Stimulated activated effector memory CD8-positive, alpha-beta T cell treated with anti-CD3 and anti-CD28 coated beads, Interleukin-12 subunit alpha, Interleukin-12 subunit beta, amount 100 ng/mL, for 72 hours (primary cell): ENCODE data around the gene STK35.
"Not testable (repeated sequence)": the region's sequence is repeated elsewhere in the genome, so short reads cannot be mapped to it uniquely, and the experiment has no call there.

Source experiments
- ATAC-seq: fragments of 150-1000 bp; cut with Tn5 transposase; 2 replicates; pipeline ENCODE4 v1.10.0; 2021
- DNase-seq, 2 donors: peaks; one replicate each; pipeline ENCODE4 v3.0.0; 2021 to 2022; ENCODE audit warnings: low spot score in 2 of 2
- H3K27ac Mint-ChIP-seq: one replicate; pipeline ENCODE4 v1.8.0; 2022; ENCODE audit warnings: mild to moderate bottlenecking, mixed read lengths
- H3K36me3 Mint-ChIP-seq: one replicate; pipeline ENCODE4 v1.8.0; 2022; ENCODE audit warnings: mild to moderate bottlenecking, mixed read lengths
- H3K4me1 Mint-ChIP-seq: one replicate; pipeline ENCODE4 v1.8.0; 2022; ENCODE audit warnings: mixed read lengths
- H3K4me3 Mint-ChIP-seq: one replicate; pipeline ENCODE4 v1.8.0; 2022; ENCODE audit warnings: mild to moderate bottlenecking, mixed read lengths
- H3K9me3 Mint-ChIP-seq: one replicate; pipeline ENCODE4 v1.8.0; 2022; ENCODE audit warnings: mixed read lengths

Gene STK35

GRCh38 chr20:2156666-2157624 lies 55.3 kb downstream of the STK35 start:
- H3K36me3 Mint-ChIP-seq, result no peaks in the 10 kb centered on the region
- no peak for ATAC-seq

GRCh38 chr20:2162125-2162822 lies 60.6 kb downstream of the STK35 start:
- no peak for DNase-seq
- H3K4me1 Mint-ChIP-seq, result no peaks in the 10 kb centered on the region
- no peak overlapping the region for H3K4me3 Mint-ChIP-seq
- no peaks in the 10 kb centered on the region for H3K36me3 Mint-ChIP-seq
- no peak for ATAC-seq
- no peak overlapping the region for H3K27ac Mint-ChIP-seq
- no peaks in the 10 kb centered on the region for H3K9me3 Mint-ChIP-seq

More at GRCh38 chr20:2156666-2157624, 55.3 kb downstream of the STK35 start:
- Mint-ChIP-seq H3K9me3 (no peaks in the 10 kb centered on the region), H3K4me3 (no peak overlapping the region), H3K27ac (no peak overlapping the region), H3K4me1 (no peaks in the 10 kb centered on the region)
- no peak for DNase-seq

- Mint-ChIP-seq H3K36me3 (no peaks in the 10 kb centered on the region), H3K9me3 (no peaks in the 10 kb centered on the region), H3K4me1 (no peaks in the 10 kb centered on the region), H3K27ac (no peak overlapping the region), H3K4me3 (no peak overlapping the region)
- ATAC-seq (peak; percentile 28), DNase-seq (no peak)
Measured at GRCh38 chr20:2162823-2163166, 61.2 kb downstream of the STK35 start.

GRCh38 chr20:2163312-2163711 lies 61.7 kb downstream of the STK35 start:
- Mint-ChIP-seq H3K9me3 (no peaks in the 10 kb centered on the region), H3K27ac (no peak overlapping the region), H3K36me3 (no peaks in the 10 kb centered on the region), H3K4me3 (no peak overlapping the region), H3K4me1 (no peaks in the 10 kb centered on the region)
- DNase-seq (no peak), ATAC-seq (no peak)

DNA sequence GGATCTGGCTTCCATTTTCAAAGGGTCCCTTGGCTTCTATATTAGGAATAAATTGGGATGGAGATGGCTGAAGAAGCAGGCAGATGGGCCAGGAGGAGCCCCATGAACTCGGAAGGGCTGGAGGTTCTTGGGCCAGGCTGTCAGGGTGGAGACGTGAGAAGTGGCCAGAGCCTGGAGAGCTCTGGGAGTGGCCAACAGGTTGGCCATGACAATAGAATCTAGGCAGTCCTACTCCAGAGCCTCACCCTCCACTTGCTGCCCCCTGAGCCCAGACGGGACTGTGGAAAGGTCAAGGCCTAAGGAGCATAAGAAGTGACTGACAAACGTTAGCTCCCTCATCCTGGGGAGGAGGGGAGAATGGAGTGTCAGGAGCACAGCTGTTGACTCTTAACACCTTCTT lies 62.1 kb downstream of the STK35 start:
- ATAC-seq (no peak), DNase-seq (no peak)
- H3K4me1 Mint-ChIP-seq, result no peaks in the 10 kb centered on the region
- no peaks in the 10 kb centered on the region for H3K36me3 Mint-ChIP-seq
- no peak overlapping the region for H3K4me3 Mint-ChIP-seq
- H3K9me3 Mint-ChIP-seq, result no peaks in the 10 kb centered on the region
- no peak overlapping the region for H3K27ac Mint-ChIP-seq

DNA sequence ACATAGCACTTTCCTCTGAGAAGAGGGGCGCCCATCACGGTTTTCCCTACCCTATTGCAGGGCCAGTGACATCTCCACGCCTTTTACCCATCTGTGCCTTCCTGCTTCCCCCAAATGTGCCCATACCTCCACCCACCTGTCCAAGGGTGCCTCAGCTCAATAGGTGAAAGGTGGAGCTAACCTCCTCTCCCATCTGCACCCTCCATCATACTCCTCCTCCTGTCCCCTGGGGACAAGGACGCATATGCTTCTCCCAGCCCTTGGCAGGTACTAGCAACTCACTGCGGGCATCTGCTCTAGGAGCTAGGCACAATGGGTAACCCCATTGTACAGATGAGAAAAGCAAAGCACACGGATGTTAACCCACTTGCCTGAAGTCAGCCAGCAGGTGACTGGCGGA lies 62.8 kb downstream of the STK35 start:
- no peak overlapping the region for H3K27ac Mint-ChIP-seq
- no peaks in the 10 kb centered on the region for H3K36me3 Mint-ChIP-seq
- DNase-seq, result no peak
- H3K4me3 Mint-ChIP-seq, result no peak overlapping the region
- H3K9me3 Mint-ChIP-seq, result no peaks in the 10 kb centered on the region
- ATAC-seq, result no peak
- H3K4me1 Mint-ChIP-seq, result no peaks in the 10 kb centered on the region

DNA sequence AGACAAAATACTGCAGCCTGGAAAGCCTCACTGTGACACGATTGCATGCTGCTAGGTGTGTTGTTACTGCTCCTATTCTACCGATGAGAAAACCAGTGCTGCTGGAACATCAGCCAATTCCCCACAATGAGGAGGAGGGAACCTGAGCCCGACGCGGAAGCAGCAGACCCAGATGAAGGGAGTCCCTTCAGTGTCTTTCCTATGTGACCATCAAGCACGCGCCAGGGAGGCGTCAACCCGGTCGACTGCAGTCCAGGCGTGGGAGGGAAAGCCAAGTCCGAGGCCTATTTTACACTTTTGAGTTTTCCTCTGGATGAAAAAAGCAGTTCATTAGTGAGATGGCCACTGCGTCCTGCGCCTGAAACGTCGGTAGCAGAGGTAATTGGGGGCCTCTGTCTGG lies 63.3 kb downstream of the STK35 start:
- Mint-ChIP-seq H3K4me3 (no peak overlapping the region), H3K4me1 (no peaks in the 10 kb centered on the region), H3K27ac (no peak overlapping the region), H3K36me3 (no peaks in the 10 kb centered on the region), H3K9me3 (no peaks in the 10 kb centered on the region)
- DNase-seq (no peak), ATAC-seq (no peak)

- ATAC-seq (no peak), DNase-seq (no peak)
- Mint-ChIP-seq H3K9me3 (no peaks in the 10 kb centered on the region), H3K36me3 (no peaks in the 10 kb centered on the region), H3K4me3 (no peak overlapping the region), H3K4me1 (no peaks in the 10 kb centered on the region), H3K27ac (no peak overlapping the region)
Measured at GRCh38 chr20:2165871-2166270, 64.2 kb downstream of the STK35 start.

DNA sequence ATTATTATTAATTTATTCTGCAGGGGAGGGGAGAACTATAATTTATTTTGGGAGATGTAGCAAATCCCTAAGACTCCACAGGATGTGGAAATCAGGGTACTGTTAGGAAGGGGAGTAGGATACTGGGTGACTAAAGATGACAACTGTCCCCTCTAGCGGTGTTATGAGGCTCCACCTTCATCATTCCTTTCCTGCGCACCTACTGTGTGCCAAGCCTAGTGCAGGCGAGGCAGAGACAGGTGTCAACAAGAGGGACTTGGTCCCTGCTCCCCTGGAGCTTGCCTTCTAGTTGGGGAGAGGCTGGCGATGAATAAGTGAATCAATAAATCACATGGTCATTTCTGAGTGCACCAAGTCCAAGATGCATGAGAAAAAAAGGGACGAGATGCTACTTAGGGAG lies 65.5 kb downstream of the STK35 start:
- Mint-ChIP-seq H3K4me1 (no peaks in the 10 kb centered on the region), H3K36me3 (no peaks in the 10 kb centered on the region), H3K27ac (no peak overlapping the region), H3K9me3 (no peaks in the 10 kb centered on the region), H3K4me3 (no peak overlapping the region)
- ATAC-seq, result no peak
- DNase-seq, result no peak

DNA sequence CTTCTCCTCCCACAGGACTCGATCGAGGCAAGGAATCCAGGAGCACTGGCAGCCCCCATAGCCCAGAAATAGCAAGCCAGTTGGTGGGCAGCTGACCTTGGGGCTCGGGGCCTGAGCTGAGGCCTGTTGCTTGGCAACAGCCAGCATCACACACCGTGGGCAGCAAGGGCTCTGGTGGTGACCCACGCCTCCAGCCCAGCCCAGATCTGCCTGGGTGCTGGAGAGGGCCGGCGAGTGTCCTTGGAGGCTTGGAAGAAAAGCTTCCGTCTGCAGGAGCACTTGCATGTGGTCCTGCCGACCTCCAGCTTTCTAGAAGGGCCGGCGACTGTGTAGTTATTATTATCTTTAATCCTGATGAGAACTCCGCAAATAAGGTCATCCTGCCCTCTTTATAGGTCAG lies 67.3 kb downstream of the STK35 start:
- DNase-seq (no peak), ATAC-seq (no peak)
- Mint-ChIP-seq H3K9me3 (no peaks in the 10 kb centered on the region), H3K4me3 (no peak overlapping the region), H3K27ac (no peak overlapping the region), H3K36me3 (no peaks in the 10 kb centered on the region), H3K4me1 (peaks cover 6% of the 10 kb centered on the region)

DNA sequence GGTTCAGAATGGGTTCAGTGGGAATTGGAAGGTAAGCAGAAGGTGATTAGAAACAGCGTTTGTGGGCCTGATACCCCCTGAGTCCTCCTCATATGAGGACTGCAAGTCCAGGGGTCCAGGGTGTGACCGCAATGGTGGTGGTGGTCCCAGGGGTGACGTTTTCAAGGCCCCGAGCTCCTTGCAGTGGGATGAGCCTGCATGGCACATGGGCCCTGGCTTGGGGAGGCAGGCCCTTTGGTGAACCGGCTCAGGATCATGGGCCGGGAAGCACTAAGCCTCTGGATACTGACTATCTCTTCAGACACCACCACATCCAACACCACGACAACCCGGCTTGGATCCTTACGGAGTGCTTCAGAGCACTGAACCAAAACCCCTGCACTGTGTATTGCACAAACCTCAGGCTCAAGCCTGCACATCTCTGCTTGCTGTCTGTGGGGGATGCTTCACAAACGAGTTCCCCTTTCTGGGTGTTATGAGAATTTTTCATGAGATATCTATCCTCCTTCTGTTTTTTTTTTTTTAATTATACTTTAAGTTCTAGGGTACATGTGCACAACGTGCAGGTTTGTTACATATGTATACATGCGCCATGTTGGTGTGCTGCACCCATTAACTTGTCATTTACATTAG lies 67.9 kb downstream of the STK35 start:
- Mint-ChIP-seq H3K27ac (no peak overlapping the region), H3K4me1 (peaks cover 6% of the 10 kb centered on the region), H3K36me3 (no peaks in the 10 kb centered on the region), H3K4me3 (no peak overlapping the region), H3K9me3 (no peaks in the 10 kb centered on the region)
- ATAC-seq (no peak), DNase-seq (no peak)

DNA sequence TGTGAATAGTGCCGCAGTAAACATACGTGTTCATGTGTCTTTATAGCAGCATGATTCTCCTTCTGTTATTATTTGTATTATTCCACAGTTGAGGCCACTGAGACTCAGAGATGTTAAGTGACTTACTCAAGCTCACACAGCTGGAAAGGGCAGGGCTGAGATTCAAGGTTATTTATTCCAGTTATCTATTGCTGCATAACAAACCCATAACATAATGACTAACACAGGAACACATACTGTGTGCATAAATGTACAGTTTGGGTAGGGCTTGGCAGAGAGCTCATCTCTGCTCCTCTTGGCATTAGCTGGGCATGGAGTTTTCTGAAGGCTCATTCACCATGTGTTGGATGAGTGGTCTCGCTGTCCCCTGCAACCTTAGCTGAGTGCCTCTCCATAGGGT lies 68.8 kb downstream of the STK35 start:
- Mint-ChIP-seq H3K4me1 (peaks cover 6% of the 10 kb centered on the region), H3K27ac (no peak overlapping the region), H3K4me3 (no peak overlapping the region), H3K36me3 (no peaks in the 10 kb centered on the region), H3K9me3 (no peaks in the 10 kb centered on the region)
- ATAC-seq (no peak), DNase-seq (no peak)

GRCh38 chr20:2171266-2171790 lies 69.7 kb downstream of the STK35 start:
- Mint-ChIP-seq H3K4me3 (no peak overlapping the region), H3K9me3 (no peaks in the 10 kb centered on the region), H3K27ac (no peak overlapping the region), H3K4me1 (peaks cover 6% of the 10 kb centered on the region), H3K36me3 (no peaks in the 10 kb centered on the region)
- ATAC-seq, result no peak
- DNase-seq, result no peak

GRCh38 chr20:2171840-2172239 lies 70.2 kb downstream of the STK35 start:
- not testable (repeated sequence) for H3K27ac Mint-ChIP-seq, H3K9me3 Mint-ChIP-seq, H3K36me3 Mint-ChIP-seq, ATAC-seq, H3K4me3 Mint-ChIP-seq, H3K4me1 Mint-ChIP-seq, DNase-seq

- no peaks in the 10 kb centered on the region for H3K9me3 Mint-ChIP-seq
- ATAC-seq (peak; percentile 60), DNase-seq (peak; percentile 50 to 81)
- no peaks in the 10 kb centered on the region for H3K36me3 Mint-ChIP-seq
- no peak overlapping the region for H3K4me3 Mint-ChIP-seq
- H3K27ac Mint-ChIP-seq, result no peak overlapping the region
- H3K4me1 Mint-ChIP-seq, result peaks cover 6% of the 10 kb centered on the region
Measured at GRCh38 chr20:2172305-2173175, 70.9 kb downstream of the STK35 start.
